ENCODE data around the gene ZNF487.
"Not testable (repeated sequence)": the region's sequence is repeated elsewhere in the genome, so short reads cannot be mapped to it uniquely, and the experiment has no call there.

ZNF487 gene
- long read RNA-seq, donor 1, transcript ZNF487-205 (2 exons, 583 nt), result major isoform, 6 of 11 reads
- long read RNA-seq, donor 1, partial matches to known transcripts, result 0 of 11 reads
- long read RNA-seq, donor 1, other reads (novel, unspliced or antisense), result 0 of 11 reads
- long read RNA-seq, donor 2, partial matches to known transcripts, result 0 of 1 reads
- long read RNA-seq, donor 2, other reads (novel, unspliced or antisense), result 0 of 1 reads
- long read RNA-seq, donor 3, partial matches to known transcripts, result 0 of 3 reads
- long read RNA-seq, donor 3, other reads (novel, unspliced or antisense), result 0 of 3 reads
- long read RNA-seq, donor 4, transcript ZNF487-205 (2 exons, 583 nt), result major isoform, 5 of 8 reads
- long read RNA-seq, donor 4, partial matches to known transcripts, result 0 of 8 reads
- long read RNA-seq, donor 4, other reads (novel, unspliced or antisense), result 0 of 8 reads
- long read RNA-seq, donor 5, partial matches to known transcripts, result 0 of 3 reads
- long read RNA-seq, donor 5, other reads (novel, unspliced or antisense), result 0 of 3 reads
- long read RNA-seq, donor 6, partial matches to known transcripts, result 0 of 7 reads
- long read RNA-seq, donor 6, other reads (novel, unspliced or antisense), result 0 of 7 reads
- long read RNA-seq, donor 7, transcript ZNF487-205 (2 exons, 583 nt), result major isoform, 5 of 8 reads
- long read RNA-seq, donor 7, partial matches to known transcripts, result 0 of 8 reads
- long read RNA-seq, donor 7, other reads (novel, unspliced or antisense), result 0 of 8 reads
- long read RNA-seq, donor 8, transcript ZNF487-205 (2 exons, 583 nt), result major isoform, 6 of 6 reads
- long read RNA-seq, donor 8, partial matches to known transcripts, result 0 of 6 reads
- long read RNA-seq, donor 8, other reads (novel, unspliced or antisense), result 0 of 6 reads

DNA sequence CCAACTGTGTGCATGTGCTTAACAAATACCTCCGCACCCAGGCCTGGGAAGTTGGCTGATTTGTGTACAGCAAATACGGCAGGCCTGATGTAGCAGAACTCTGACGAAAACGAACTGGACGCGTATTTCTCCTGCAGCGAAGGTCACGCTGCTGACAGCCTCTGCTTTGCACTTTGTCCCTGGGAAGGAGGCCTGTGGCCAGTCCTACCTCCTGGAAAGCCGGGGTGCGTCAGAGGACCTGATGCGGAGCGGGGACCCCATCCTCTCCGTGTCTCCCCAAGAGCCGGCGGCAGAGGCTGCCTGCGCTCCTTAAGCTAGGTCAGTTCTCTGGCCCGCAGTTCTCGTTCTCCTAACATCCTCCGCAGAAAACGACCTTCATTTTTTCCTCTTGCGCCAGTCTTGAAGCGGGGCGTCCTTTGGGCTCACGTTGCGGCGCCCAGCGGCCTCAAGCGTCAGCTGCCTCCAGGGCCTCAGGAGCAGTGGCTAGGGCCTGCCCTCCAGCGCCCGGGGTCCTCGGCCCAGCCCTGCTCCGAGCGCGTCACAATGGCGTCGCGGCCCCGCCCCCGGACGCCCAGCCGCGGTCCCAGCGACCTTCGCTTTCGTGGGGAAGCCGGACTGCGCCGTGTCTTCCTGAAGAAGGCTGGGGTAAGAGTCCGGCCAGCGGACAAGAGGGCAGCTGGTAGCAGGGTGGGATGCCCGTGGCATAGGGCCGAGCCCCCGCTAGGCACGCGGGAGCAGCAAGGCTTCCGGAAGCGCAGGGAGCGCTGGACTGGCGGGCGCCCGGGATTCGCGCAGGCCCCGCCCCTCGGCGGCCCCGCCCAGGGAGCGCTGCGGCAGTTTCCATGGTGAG, at the start of gene ZNF487:
Gene ZNF487, plus strand, starts transcription at position 821 of the 850 bp plus-strand sequence. CDS start 38,703 bp downstream, outside the sequence.
- DNase-seq, result peak; percentile 100

DNA sequence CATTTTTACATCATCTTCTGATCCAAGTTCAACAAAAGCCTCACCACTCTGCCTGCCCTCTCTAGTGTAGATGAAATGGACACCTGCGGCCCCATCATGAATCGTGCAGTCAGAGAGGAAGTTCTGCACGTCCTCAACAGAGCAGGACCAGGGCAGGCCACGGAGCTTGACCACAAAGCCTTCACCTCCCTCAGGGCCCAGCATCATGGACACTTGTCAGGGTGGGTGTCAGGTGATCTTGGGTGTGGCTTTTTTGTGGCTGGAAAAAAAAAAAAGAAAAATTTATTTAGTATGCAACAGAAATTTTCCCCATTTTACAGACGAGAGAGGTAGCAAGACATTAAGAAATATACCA, 49.3 kb upstream of the ZNF487 start:
- DNase-seq, result no peak

DNA sequence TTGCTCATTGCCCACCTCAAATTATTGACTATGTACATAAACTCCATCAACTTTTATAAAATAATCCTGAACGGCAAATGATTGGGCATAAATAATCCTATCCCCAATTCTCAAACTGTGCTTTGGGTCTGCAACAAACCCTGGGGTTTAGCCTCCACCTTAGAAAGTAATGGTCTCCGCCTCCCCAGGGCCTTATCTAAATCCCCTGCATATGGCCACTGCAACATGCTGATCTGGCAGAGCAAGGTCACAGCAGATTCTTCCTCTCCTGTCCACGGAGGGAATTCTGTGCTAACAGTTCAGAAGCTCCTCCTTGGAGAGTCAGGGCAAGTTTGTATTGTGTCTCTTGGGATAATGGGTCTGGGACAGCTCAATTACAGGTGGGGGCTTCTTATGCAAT, 47.0 kb upstream of the ZNF487 start:
- no peak for DNase-seq

DNA sequence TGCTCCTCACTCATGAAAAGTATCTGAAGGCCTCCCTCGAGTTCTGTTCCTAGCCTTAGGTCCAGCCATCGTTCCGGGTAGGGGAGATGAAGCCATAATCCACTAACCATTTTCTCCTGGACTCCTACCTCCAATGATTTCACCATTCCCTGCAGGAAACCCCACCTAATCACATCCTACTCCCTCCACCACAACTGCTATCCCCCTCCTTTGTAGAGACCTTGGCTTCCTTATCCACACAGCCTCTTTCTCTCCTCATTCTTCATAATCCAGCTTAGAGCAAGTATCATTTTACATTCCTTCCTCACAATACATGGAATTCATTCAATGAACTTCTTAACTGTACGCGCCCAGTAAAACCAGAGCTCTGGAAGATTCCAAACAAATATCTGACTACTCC, 46.6 kb upstream of the ZNF487 start:
- no peak for DNase-seq

DNA sequence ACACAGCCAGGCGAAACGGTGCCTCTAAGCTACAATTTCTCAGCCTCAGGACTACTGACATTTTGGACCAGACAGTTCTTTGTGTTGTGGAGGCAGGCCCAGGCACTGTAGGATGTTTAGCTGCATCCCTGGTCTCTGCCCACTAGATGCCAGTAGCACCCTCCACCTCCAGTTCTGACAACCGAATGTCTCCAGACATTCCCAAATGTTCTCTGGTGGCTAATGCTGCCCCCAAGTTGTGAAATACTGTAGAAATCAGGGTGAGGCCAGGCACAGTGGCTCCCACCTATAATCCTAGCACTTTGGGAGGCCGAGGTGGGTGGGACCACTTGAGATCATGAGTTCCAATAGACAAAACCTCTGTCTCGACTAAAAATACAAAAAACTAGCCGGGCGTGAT, 46.2 kb upstream of the ZNF487 start:
- DNase-seq, result no peak

DNA sequence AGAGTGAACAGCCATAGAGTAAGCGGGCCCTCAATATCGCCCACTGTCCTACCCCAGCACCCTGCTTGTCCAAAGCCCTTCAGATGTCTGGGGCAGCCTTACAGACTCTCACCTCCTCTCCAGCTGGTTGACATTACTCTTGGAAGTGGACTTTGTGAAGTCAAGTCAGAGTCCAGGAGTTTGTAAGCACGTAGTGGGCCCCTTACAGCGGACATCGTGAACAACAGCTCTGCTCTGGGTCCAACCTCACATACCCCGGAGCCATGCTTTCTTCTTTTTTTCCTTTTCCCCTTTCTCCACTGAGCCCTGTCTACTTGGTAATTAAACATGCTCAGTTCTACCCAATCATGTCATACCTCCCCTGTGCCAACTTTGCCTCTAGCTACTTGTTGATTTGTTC, 45.4 kb upstream of the ZNF487 start:
- no peak for DNase-seq

DNA sequence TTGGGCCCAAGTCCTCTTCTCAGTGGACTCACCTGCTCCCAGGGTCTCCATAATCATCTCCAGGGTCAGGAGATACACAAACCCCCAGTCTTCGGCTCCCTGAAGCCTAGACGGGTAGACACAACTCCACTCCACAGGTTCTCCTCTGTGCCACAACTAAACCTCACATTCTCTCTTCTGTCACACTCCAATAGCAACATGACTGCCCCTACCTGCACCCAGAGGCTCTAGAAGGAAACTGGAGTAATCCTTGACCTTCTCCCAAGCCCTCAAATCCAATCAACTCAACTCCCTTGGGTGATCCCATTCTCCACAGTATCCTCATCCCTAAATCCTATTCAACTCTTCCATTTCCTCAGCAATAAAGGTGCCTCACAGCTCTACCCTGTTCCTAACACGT, 44.2 kb upstream of the ZNF487 start:
- no peak for DNase-seq

DNA sequence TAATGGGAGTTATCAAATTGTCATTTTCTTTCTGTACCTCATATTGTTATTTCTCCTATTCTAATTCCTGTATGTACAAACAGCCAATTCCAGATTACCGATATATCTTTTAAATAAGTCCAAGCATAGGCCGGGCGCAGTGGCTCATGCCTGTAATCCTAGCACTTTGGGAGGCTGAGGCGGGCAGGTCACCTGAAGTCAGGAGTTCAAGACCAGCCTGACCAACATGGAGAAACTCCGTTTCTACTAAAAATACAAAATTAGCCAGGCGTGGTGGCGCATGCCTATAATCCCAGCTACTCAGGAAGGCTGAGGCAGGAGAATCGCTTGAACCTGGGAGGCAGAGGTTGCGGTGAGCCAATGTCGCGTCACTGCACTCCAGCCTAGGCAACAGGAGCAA, 43.7 kb upstream of the ZNF487 start:
- not testable (repeated sequence) for DNase-seq

DNA sequence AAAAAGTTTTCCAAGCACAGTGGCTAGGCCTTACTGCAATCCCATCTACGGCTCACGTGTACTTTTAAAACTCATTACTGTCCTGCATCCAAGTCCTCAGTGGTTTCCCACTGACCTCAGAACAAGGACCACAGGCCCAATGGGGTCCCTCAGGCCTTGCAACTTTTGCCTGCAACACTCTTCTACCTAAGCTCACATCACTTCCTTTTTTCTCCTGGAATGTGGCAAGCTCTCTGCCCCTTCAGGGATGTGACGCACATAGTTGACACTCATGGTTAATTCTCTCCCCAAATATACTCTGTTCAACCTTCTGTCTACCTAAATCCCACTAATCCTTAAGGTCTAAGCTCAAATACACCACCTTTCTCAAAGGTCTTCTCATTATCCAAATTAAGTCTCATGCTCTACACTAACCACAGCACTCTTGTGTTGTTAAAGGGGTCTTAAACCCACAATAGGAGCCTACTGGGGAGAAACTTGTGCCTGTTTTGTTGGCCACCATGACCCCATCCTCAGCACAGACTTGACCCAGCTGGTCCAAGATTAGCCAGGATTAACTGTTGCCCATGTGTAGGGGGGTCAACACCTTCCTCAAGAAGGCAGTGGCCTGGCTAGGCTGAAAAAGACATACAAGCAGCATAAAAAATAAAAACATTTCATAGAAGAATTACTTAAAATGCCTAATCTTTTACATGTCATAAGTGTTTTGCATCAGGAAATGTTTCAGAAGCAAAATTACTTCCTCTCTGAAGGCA, 43.1 kb upstream of the ZNF487 start:
- no peak for DNase-seq

DNA sequence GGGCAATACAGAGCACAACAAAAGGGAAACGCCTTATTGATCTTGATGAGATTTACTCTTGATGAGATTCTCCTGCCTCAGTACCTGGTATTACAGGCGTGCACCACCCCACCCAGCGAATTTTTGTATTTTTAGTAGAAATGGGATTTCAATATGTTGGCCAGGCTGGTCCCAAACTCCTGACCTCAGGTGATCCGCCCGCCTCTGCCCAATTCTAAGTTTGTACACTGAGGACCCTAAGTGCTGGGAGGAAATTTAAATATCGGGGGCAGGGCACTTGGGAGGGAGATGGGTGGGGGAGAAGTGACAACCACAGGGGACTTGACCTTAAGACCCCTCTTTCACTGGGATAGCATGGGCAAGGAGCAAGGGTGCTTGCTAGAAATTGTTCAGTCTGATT, 42.0 kb upstream of the ZNF487 start:
- no peak for DNase-seq

DNA sequence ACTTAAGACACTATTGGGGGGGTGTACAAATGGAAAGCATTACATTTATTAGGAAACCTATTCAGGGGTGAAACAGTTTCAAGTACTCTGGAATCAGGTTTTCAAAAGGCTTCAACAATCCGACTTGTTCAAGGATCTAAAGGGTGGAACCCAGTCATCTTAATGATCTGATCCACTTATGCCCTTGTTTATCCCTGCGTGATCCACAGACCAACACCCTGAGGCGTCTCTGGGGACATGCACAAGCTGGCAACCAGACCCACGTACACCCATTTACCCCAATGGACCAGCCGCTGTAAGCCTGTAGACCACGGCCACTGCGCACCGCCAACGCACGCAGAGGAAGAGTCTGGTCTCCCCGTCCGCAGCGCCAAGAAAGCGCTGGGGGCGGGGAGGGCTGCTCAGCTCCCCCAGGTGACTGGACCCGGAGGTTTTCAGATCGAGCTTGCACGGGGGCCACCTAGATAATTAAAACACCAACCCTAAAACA, 41.3 kb upstream of the ZNF487 start:
- DNase-seq, result no peak

DNA sequence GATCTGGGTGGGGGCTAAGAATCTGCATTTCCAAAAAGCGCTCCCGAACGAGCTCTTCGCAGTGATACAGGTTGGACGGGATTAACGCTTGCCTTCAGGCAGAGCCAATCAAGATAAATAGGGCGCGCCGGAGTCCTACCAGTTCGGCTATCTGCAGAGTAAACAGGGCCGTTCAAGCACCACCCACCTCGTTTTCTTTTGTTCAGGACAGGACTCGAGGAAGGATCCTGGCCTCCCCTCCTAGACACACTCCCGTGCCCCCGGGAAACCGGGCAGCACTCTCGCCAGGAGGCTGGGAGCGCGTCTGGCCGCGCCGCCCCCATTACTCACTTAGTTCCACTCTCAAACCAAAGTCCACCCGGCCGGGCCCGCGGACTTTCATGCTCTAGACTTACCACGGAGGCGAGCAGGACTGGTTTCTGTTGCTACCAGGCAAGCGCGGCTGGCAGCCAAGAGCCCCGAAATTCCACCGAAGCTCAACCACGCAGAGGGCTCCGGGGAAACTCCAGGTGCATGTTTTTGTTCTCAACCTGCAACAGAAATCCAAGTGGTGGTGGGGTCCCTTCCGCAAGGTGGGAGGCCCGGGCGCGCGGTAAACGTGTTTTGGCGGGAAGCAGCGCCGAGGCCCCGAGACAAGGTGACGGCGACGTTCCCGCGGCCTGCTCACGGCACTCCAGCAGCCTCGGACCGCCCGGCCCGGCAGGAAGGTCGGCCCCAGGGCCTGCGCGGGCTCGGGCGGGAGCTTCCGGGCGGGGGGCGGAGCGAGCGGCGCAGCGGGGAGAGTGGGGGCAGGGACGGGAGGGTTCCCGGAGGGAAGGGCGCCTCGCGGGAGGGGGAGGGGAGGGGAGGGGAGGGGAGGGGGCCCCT, 40.6 kb upstream of the ZNF487 start:
- peak; percentile 88 for DNase-seq

DNA sequence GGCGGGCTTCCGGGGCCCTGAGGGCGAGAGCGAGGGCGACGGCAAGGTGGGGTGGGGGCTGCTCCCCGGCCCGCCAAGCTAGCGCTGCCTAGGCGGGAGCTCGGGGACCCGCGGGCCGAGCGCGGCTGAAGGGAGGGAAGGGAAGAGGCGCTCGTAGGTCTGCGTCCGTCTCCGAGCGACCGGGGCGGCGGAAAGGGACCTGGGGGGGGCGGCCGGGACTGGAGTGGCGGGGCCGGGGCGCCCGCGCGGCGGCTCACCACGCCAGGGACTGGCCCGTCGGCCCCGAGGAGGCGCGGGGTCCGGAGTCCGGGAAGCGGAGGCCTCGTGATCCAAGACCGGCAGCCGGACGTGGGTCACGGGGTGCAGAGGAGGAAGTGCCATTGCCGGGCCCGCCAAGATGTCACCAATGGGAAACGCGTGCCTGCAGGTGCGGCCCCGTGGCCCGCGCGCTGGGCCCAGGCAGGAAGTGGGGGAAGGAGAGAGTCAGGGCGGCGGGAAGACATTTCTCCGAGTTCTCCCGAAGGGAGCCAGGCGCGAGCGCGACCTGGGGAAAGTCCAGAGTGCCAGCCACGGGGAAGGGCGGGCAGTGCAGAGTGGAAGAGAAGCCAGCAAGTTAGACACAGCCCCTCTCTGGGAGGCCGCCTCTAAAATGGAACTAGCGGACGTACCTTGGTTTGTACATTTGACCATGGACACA, 39.8 kb upstream of the ZNF487 start:
- peak; percentile 89 for DNase-seq

DNA sequence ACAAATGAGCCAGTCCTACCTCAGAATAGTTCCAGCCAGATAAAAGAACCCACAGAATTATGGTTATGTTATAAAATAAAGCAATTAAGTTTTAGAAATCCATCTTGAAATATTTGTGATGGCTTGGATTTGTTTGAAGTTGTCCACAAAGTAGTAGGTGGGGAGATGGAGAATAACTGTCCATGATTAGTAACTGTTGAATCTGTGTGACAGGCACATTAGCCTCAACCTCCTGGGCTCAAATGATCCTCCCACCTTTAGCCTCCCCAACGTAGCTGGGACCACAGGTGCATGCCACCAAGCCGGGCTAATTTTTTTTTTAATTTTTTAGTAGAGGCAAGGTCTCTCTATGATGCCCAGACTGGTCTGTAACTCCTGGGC, 38.0 kb upstream of the ZNF487 start:
- no peak for DNase-seq

DNA sequence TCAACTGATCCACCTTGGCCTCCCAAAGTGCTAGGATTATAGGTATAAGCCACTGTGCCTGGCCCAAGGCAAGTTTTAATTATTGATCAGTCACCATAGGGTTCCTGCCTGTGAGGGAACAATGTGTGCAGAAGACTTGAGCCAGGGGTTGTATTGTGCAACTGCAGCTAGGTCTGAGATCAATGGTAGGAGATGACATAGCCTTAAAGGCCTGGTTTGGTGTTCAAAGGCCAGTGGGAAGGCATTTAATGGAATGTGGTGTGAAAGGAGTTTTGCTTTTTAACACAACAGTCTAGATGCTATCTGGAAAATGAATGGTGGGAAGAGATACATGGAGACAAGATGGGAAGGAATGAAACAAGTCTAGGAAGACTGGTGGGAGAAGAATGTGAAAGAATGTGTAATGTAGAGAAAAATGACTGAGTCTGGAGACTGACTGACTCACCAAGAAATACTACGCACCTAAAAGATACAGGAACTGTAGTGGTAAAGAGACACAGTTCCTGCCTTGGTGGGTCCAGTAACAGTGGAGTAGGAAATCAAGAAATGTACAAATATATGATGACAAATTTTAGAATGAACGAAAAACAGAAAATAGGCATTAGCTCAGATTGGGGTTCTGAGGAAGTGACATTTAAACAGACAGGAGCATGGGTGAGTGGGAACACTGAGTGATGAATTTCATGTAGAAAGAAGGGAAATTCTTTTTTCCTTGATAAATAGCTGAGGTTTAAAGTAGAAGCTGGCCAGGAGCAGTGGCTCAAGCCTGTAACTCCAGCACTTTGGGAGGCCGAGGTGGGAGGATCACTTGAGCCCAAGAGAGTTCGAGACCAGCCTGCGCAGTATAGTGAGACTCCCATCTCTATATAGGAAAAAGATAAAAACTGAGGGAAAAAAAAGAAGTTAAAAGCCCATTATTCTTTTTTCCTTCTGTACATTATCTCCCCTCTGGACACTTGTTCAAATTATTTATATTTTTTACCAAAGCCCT, 37.3 kb upstream of the ZNF487 start:
- no peak for DNase-seq

DNA sequence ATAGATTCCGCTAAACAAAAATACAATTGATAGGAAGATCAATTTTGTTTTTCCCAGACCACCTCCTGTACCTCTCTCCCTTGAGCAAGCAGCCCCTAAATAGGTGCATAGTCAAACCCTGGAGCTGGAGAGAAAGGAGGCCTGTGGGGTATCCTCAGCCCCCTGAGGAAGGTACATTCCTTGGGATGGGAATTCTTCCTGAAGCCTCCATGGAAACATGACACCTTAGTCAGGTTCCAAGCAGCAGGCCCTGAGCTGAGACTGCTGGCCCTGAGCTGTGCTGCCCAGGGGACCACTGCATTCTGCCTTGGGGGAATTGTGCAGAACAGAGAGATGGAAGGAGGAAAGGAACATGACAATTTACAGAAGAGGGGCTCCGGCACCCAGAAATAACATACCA, 35.3 kb upstream of the ZNF487 start:
- no peak for DNase-seq

DNA sequence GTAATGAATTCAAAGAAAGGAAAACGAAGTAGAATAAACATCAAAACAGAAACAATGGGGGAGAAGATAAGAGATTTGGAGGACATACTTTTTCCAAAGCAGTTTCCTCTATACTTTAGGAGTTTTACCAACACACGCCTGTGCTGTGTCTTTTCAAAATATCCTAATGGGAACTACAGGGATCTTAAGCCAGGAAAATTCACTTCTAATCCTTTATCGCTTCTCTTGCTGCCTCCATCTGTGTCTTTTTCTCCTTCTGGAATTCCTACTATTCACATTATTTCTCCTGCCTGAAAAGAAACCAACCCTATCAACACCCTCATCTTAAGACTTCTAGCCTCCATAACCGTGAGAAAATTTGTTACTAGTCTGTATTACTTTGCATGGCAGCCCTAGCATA, 34.7 kb upstream of the ZNF487 start:
- DNase-seq, result no peak

DNA sequence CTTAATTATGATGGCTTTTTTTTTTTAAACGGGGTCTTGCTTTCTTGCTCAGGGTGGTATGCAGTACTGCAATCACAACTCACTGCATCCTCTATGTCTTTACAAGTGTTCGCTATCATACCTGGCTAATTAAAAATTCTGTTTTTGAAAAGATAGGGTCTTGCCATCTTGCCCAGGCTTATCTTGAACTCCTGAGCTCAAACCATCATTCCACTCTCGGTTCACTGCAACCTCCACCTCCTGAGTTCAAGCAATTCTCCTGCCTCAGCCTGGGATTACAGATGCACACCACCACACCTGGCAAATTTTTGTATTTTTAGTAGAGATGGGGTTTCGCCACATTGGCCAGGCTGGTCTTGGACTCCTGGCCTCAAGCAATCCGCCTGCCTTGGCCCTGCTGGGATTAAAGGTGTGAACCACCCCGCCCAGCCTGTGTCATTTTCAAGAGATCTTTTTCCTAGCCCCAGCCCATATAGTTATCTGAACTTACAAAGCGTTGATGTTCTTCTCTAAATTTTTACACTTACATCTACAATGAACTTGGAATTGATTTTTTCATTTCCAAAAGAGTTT, 33.9 kb upstream of the ZNF487 start:
- DNase-seq, result no peak
